ENCODE data around the gene OR10H3. TPM values are rescaled to one million over a fixed set of nuclear protein-coding genes. Genes with fewer than 3 reads are reported as not detected.

OR10H3 gene
- total and polyA plus RNA-seq, 2 of the 8 experiments (the other 6 are each of a cell fraction or from before 2014, with no cell fraction given), result not detected

DNA sequence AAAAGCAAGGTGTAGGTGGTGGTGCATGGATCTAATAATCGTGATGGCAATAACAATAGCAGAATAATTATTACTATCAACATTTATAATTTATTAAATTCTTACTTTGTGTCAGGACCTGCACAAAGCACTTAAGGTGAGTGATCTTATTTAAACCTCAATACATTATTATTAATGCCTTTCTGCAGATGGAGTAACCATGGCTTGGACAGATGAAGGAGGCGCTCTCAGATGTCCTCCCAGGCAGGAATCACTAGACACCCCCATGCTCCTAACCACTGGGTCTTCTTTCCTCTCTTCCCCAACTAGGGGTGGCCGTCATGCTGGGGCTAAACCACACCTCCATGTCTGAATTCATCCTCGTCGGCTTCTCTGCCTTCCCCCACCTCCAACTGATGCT, 10.1 kb upstream of the OR10H3 start, which contains the start of gene OR10H2:
TSS of gene OR10H2 (plus strand) at position 301 of the 400 bp plus-strand sequence. CDS start at position 321, 20 bp downstream.
- Histone ChIP-seq H3K9ac (replicated peaks in 1 of 4; ENCODE audit: extremely low read depth in 1 of 4, low read depth in 3 of 4, low read length in 3 of 4) (no peak within 1 kb of the TSS), H3K79me2 (ENCODE audit: control insufficient read depth in 1 of 2, insufficient read depth in 2 of 2, low read length in 2 of 2) (no peaks in the 10 kb centered on the region), H2BK5ac (ENCODE audit: low read depth, low read length) (no peak within 1 kb of the TSS), H3K4me2 (ENCODE audit: insufficient read depth in 1 of 2, low read depth in 2 of 2, low read length in 2 of 2) (no peak within 1 kb of the TSS), H3K18ac (ENCODE audit: extremely low read depth, low read length) (no peak within 1 kb of the TSS), H4K91ac (replicated peaks; ENCODE audit: insufficient read length, low read length) (no peak within 1 kb of the TSS), H3K27me3 (replicated peaks in 1 of 4; ENCODE audit: control insufficient read depth in 3 of 4, extremely low read depth in 1 of 4, insufficient read depth in 3 of 4, low read length in 3 of 4) (no peaks in the 10 kb centered on the region), H3K36me3 (ENCODE audit: control insufficient read depth in 2 of 4, insufficient read depth in 4 of 4, low read length in 3 of 4) (no peaks in the 10 kb centered on the region; a peak in 1 of 8 replicates), H2AK5ac (ENCODE audit: low read depth, low read length) (no peak within 1 kb of the TSS), H3K79me1 (ENCODE audit: low read depth, low read length) (no peaks in the 10 kb centered on the region), H3K4me3 (ENCODE audit: extremely low read depth in 1 of 4, insufficient read depth in 2 of 4, low read depth in 3 of 4, low read length in 4 of 4) (no peak within 1 kb of the TSS), H2BK20ac (ENCODE audit: low read length) (no peak within 1 kb of the TSS), H3K23me2 (ENCODE audit: low read depth, low read length) (no peaks in the 10 kb centered on the region), H3K27ac (ENCODE audit: low read depth, low read length) (no peak within 1 kb of the TSS), H3K23ac (ENCODE audit: insufficient read length) (no peak within 1 kb of the TSS), H3K4me1 (replicated peaks in 1 of 4; ENCODE audit: control insufficient read depth in 3 of 4, insufficient read depth in 4 of 4, low read length in 3 of 4) (no peaks in the 10 kb centered on the region), H3K4ac (replicated peaks; ENCODE audit: insufficient read length, low read depth, low read length) (no peak within 1 kb of the TSS), H4K5ac (ENCODE audit: insufficient read length, low read depth, low read length) (no peak within 1 kb of the TSS), H2BK12ac (ENCODE audit: low read depth, low read length) (no peak within 1 kb of the TSS), H2BK120ac (replicated peaks; ENCODE audit: low read depth, low read length) (no peak within 1 kb of the TSS), H3K14ac (ENCODE audit: insufficient read length) (no peak within 1 kb of the TSS), H2AFZ (ENCODE audit: low read length) (no peak within 1 kb of the TSS), H4K20me1 (replicated peaks in 1 of 2; ENCODE audit: control insufficient read depth in 1 of 2, insufficient read depth in 2 of 2, low read length in 2 of 2) (no peaks in the 10 kb centered on the region), H4K8ac (ENCODE audit: extremely low read depth, insufficient read depth, low read length) (no peak within 1 kb of the TSS), H3K9me3 (ENCODE audit: insufficient read depth in 2 of 2, low read depth in 1 of 2, low read length in 1 of 2) (peaks cover 59 to 88% of the 10 kb centered on the region in 2 experiments), H2BK15ac (ENCODE audit: low read length) (no peak within 1 kb of the TSS), H3K56ac (replicated peaks; ENCODE audit: insufficient read length, low read depth, low read length) (no peak within 1 kb of the TSS)
- DNase-seq (ENCODE audit: low read depth in 1 of 2, low spot score in 2 of 2) (no peak), FAIRE-seq (no peak)
- 81% methylated on average over 5 of the region's 5 CpGs; no CpG with 5 or more reads in 1 of the 2 experiments for WGBS, 2 experiments (ENCODE audit: extremely low coverage in 1 of 2, insufficient coverage in 1 of 2, insufficient read length in 1 of 2, insufficient replicate concordance in 2 of 2, low coverage in 1 of 2, low lambda C conversion rate in 2 of 2, missing lambda C conversion rate in 1 of 2)
- POLR2A ChIA-PET (ENCODE audit: partially characterized antibody), result no interaction called here
- CTCF ChIA-PET (ENCODE audit: partially characterized antibody), result no interaction called here
- TF ChIP-seq CREB1 (IDR thresholded peaks at IDR 0.05) (no peak), BACH1 (IDR thresholded peaks at IDR 0.05; ENCODE audit: low read length) (no peak), KDM4A (IDR thresholded peaks at IDR 0.05; ENCODE audit: low read depth, low read length, severe bottlenecking) (no peak), RFX5 (IDR thresholded peaks at IDR 0.05; ENCODE audit: borderline replicate concordance, low read depth, low read length) (no peak)
